Hepatocyte (in vitro differentiated cells): Measurements from ENCODE around the gene FREM1.

ENCODE experiments used
- CTCF ChIP-seq: fragments of 200-600 bp; sonication (generic); IDR thresholded peaks from 2 replicates; pipeline ENCODE4 v1.5.1; 2016; ENCODE audit warnings: antibody characterized with exemption, mild to moderate bottlenecking; ENCODE audit not compliant: poor library complexity
- EZH2 ChIP-seq: fragments of 200-600 bp; sonication (generic); IDR thresholded peaks from 2 replicates; pipeline ENCODE4 v1.6.1; 2016; ENCODE audit warnings: antibody characterized with exemption, mild to moderate bottlenecking, borderline replicate concordance

GRCh38 chr9:14799030-14799429, 111.2 kb downstream of the FREM1 start:
- TF ChIP-seq CTCF, result no peak
- TF ChIP-seq EZH2, result no peak
